Prostate gland (tissue), 2 donors: Measurements from ENCODE around the gene MEGF10.

Source experiments
- POLR2A ChIP-seq: fragments of 450-650 bp; IDR thresholded peaks from one replicate; pipeline ENCODE4 v1.6.1; 2016; ENCODE audit warnings: antibody characterized with exemption, mild to moderate bottlenecking
- POLR2AphosphoS5 ChIP-seq: sonication (generic); formaldehyde crosslinking; IDR thresholded peaks from one replicate; pipeline ENCODE4 v1.6.1; 2017; ENCODE audit warnings: antibody characterized with exemption
- TF ChIP-seq, protein P1 (sequence below), 4 experiments: fragments of 200-600 bp in 2 of 4; fragments of 450-650 bp in 2 of 4; sonication (generic) in 2 of 4; IDR thresholded peaks; 1 replicate in 3 of 4; 2 replicates in 1 of 4; pipeline ENCODE4 v1.5.1; 2016 to 2019; ENCODE audit warnings: antibody characterized with exemption in 4 of 4, mild to moderate bottlenecking in 2 of 4, moderate library complexity in 2 of 4

GRCh38 chr5:127352068-127352467 is 61.5 kb downstream of the MEGF10 start:
- TF ChIP-seq, protein P1, sequence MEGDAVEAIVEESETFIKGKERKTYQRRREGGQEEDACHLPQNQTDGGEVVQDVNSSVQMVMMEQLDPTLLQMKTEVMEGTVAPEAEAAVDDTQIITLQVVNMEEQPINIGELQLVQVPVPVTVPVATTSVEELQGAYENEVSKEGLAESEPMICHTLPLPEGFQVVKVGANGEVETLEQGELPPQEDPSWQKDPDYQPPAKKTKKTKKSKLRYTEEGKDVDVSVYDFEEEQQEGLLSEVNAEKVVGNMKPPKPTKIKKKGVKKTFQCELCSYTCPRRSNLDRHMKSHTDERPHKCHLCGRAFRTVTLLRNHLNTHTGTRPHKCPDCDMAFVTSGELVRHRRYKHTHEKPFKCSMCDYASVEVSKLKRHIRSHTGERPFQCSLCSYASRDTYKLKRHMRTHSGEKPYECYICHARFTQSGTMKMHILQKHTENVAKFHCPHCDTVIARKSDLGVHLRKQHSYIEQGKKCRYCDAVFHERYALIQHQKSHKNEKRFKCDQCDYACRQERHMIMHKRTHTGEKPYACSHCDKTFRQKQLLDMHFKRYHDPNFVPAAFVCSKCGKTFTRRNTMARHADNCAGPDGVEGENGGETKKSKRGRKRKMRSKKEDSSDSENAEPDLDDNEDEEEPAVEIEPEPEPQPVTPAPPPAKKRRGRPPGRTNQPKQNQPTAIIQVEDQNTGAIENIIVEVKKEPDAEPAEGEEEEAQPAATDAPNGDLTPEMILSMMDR (IDR thresholded peaks at IDR 0.05) = no peak
- TF ChIP-seq POLR2A = no peak
- TF ChIP-seq POLR2AphosphoS5 = no peak
